Liver (tissue), 9 donors: ENCODE data around the gene LYPD5. TPM values are rescaled to one million over a fixed set of nuclear protein-coding genes. Genes with fewer than 3 reads are reported as not detected.
"Not testable (repeated sequence)": the region's sequence is repeated elsewhere in the genome, so short reads cannot be mapped to it uniquely, and the experiment has no call there.

ENCODE experiments used
- DNase-seq: peaks from one replicate; pipeline ENCODE4 v3.0.0-alpha.2; 2017; ENCODE audit warnings: low spot score
- H3K27ac ChIP-seq, 2 donors: one replicate each; pipeline ENCODE4 v1.7.0; 2013; ENCODE audit warnings: inconsistent platforms in 2 of 2, low read length in 2 of 2, control low read depth in 1 of 2, low read depth in 1 of 2, mild to moderate bottlenecking in 1 of 2
- H3K27me3 ChIP-seq, 4 donors: one replicate each; pipeline versions ENCODE4 v1.6.1 to v1.7.0; 2013; ENCODE audit warnings: low read length in 3 of 4, inconsistent platforms in 1 of 4, mild to moderate bottlenecking in 1 of 4, moderate library complexity in 1 of 4; ENCODE audit not compliant: control insufficient read depth in 4 of 4, insufficient read depth in 4 of 4
- H3K36me3 ChIP-seq, 4 donors: one replicate each; pipeline versions ENCODE4 v1.6.1 to v1.7.0; 2013; ENCODE audit warnings: low read length in 3 of 4, mild to moderate bottlenecking in 3 of 4, low read depth in 1 of 4, moderate library complexity in 1 of 4; ENCODE audit not compliant: control insufficient read depth in 4 of 4, insufficient read depth in 3 of 4
- H3K4me1 ChIP-seq, 4 donors: one replicate each; pipeline versions ENCODE4 v1.6.1 to v1.7.0; 2013; ENCODE audit warnings: low read length in 3 of 4, mild to moderate bottlenecking in 3 of 4, moderate library complexity in 1 of 4; ENCODE audit not compliant: control insufficient read depth in 4 of 4, insufficient read depth in 4 of 4
- H3K4me3 ChIP-seq, 3 donors: one replicate each; pipeline versions ENCODE4 v1.6.1 to v1.7.0; 2013; ENCODE audit warnings: low read length in 3 of 3, control low read depth in 1 of 3, low read depth in 1 of 3, mild to moderate bottlenecking in 1 of 3
- H3K9ac ChIP-seq, 2 donors: one replicate each; pipeline ENCODE4 v1.7.0; 2013; ENCODE audit warnings: low read length in 2 of 2, mild to moderate bottlenecking in 2 of 2, moderate library complexity in 2 of 2, control low read depth in 1 of 2, low read depth in 1 of 2
- H3K9me3 ChIP-seq, 4 donors: one replicate each; pipeline versions ENCODE4 v1.6.1 to v1.7.0; 2013; ENCODE audit warnings: low read length in 3 of 4; ENCODE audit not compliant: control insufficient read depth in 4 of 4
- EGR1 ChIP-seq, 2 donors: IDR thresholded peaks; 2 replicates each; pipeline ENCODE4 v1.6.1; 2016 to 2018; ENCODE audit warnings: antibody characterized with exemption in 2 of 2, low read depth in 2 of 2
- FOXA1 ChIP-seq: IDR thresholded peaks from 2 replicates; pipeline ENCODE4 v1.6.1; 2016; ENCODE audit warnings: antibody characterized with exemption
- FOXA2 ChIP-seq: IDR thresholded peaks from 2 replicates; pipeline ENCODE4 v1.6.1; 2016; ENCODE audit warnings: antibody characterized with exemption
- GABPA ChIP-seq, 2 donors: IDR thresholded peaks in 1 of 2; conservative IDR thresholded peaks in 1 of 2; 2 replicates each; pipeline ENCODE4 v1.6.1; 2016; ENCODE audit warnings: antibody characterized with exemption in 2 of 2, mild to moderate bottlenecking in 1 of 2, moderate library complexity in 1 of 2
- HNF4A ChIP-seq, 2 donors: conservative IDR thresholded peaks; 2 replicates each; pipeline ENCODE4 v1.6.1; 2016; ENCODE audit warnings: antibody characterized with exemption in 2 of 2, mild to moderate bottlenecking in 2 of 2
- HNF4G ChIP-seq: IDR thresholded peaks from 2 replicates; pipeline ENCODE4 v1.6.1; 2016; ENCODE audit warnings: antibody characterized with exemption
- JUND ChIP-seq, 2 donors: IDR thresholded peaks; 2 replicates each; pipeline ENCODE4 v1.6.1; 2016; ENCODE audit warnings: antibody characterized with exemption in 2 of 2
- NR2F2 ChIP-seq: IDR thresholded peaks from 2 replicates; pipeline ENCODE4 v1.6.1; 2016; ENCODE audit warnings: antibody characterized with exemption
- RAD21 ChIP-seq, 2 donors: IDR thresholded peaks; 2 replicates each; pipeline ENCODE4 v1.6.1; 2016; ENCODE audit warnings: antibody characterized with exemption in 2 of 2, mild to moderate bottlenecking in 2 of 2
- RXRA ChIP-seq, 2 donors: IDR thresholded peaks; 2 replicates each; pipeline ENCODE4 v1.6.1; 2017 to 2018; ENCODE audit warnings: antibody characterized with exemption in 2 of 2, mild to moderate bottlenecking in 1 of 2
- SP1 ChIP-seq: IDR thresholded peaks from 2 replicates; pipeline ENCODE4 v1.6.1; 2018; ENCODE audit warnings: antibody characterized with exemption, mild to moderate bottlenecking
- TAF1 ChIP-seq: conservative IDR thresholded peaks from 2 replicates; pipeline ENCODE4 v1.6.1; 2016; ENCODE audit warnings: antibody characterized with exemption, mild to moderate bottlenecking
- YY1 ChIP-seq: IDR thresholded peaks from 2 replicates; pipeline ENCODE4 v1.6.1; 2016; ENCODE audit warnings: antibody characterized with exemption, mild to moderate bottlenecking
- WGBS: extraction: QIAGEN DNeasy Blood & Tissue Kit; methylation state at CpG from one replicate; pipeline ENCODE4 v1.1.7; 2013; 5-methylcytosine and 5-hydroxymethylcytosine counted together
- polyA plus RNA-seq, 2 donors: library from polyadenylated mRNA; stranded (reverse) in 1 of 2; unstranded in 1 of 2; fragments of 200-250 nt in 1 of 2; fragments of >200 nt in 1 of 2; fragmentation: Nextera tagmentation in 1 of 2; extraction: Ambion mirVana in 1 of 2; gene quantifications; one replicate each; pipeline versions ENCODE4 v1.2.1 to v1.2.3, GENCODE V29; 2013 to 2015
- total RNA-seq, 2 donors: library from RNA; depleted of rRNA; stranded (reverse); fragments of >200 nt; gene quantifications; one replicate each; pipeline ENCODE4 v1.2.3, GENCODE V29; 2014
- TF ChIP-seq, protein P1 (sequence below): IDR thresholded peaks from 2 replicates; pipeline ENCODE4 v1.6.1; 2016; ENCODE audit warnings: antibody characterized with exemption
- TF ChIP-seq, protein P2 (sequence below): IDR thresholded peaks from 2 replicates; pipeline ENCODE4 v1.6.1; 2016; ENCODE audit warnings: antibody characterized with exemption, mild to moderate bottlenecking
- TF ChIP-seq, protein P3 (sequence below): IDR thresholded peaks from 2 replicates; pipeline ENCODE4 v1.6.1; 2016; ENCODE audit warnings: antibody characterized with exemption
- TF ChIP-seq, protein P4 (sequence below): IDR thresholded peaks from 2 replicates; pipeline ENCODE4 v1.6.1; 2016; ENCODE audit warnings: antibody characterized with exemption
- TF ChIP-seq, protein P5 (sequence below): fragments of 150-350 bp; IDR thresholded peaks from 2 replicates; pipeline ENCODE4 v1.5.1; 2017; ENCODE audit warnings: improper control_type of control experiment, low read depth, low read length; ENCODE audit not compliant: missing input control
- donor health status: healthy.
- donor health status: healthy.
- donor health status: healthy.
- donor health status: healthy.
- donor health status: healthy.

The LYPD5 gene
- total and polyA plus RNA-seq, 4 donors: 0.08 to 0.14 (median 0.13) TPM; not detected in 1

DNA sequence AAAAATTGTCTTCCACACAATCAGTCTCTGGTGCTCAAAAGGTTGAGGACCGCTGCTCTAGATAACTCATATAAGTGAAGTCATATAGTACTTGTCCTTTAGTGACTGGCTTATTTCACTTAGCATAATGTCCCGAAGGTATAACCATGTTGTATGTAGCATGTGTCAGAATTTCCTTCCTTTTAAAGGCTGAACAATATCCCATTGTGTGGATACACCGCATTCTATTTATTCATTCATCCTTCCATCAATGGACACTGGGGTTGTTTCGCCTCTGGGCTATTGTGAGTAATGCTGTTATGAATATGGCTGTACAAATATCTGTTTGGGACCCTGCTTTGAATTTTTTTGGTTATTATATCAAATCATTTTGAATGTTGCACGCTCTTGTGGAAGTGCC is 4.6 kb upstream of the LYPD5 start:
- TF ChIP-seq FOXA1 (no peak), HNF4G (no peak), NR2F2 (no peak), JUND (IDR thresholded peaks at IDR 0.05) (no peak), RAD21 (IDR thresholded peaks at IDR 0.05) (no peak), HNF4A (conservative IDR thresholded peaks at IDR 0.05) (no peak), EGR1 (IDR thresholded peaks at IDR 0.05; ENCODE audit: low read depth in 2 of 2) (no peak), SP1 (no peak), RXRA (IDR thresholded peaks at IDR 0.05) (no peak), GABPA (IDR thresholded peaks at IDR 0.05 in 1 of 2, conservative IDR thresholded peaks at IDR 0.05 in 1 of 2) (no peak), YY1 (no peak), TAF1 (no peak), FOXA2 (no peak)
- TF ChIP-seq, protein P1, sequence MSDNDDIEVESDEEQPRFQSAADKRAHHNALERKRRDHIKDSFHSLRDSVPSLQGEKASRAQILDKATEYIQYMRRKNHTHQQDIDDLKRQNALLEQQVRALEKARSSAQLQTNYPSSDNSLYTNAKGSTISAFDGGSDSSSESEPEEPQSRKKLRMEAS: no peak
- TF ChIP-seq, protein P2, sequence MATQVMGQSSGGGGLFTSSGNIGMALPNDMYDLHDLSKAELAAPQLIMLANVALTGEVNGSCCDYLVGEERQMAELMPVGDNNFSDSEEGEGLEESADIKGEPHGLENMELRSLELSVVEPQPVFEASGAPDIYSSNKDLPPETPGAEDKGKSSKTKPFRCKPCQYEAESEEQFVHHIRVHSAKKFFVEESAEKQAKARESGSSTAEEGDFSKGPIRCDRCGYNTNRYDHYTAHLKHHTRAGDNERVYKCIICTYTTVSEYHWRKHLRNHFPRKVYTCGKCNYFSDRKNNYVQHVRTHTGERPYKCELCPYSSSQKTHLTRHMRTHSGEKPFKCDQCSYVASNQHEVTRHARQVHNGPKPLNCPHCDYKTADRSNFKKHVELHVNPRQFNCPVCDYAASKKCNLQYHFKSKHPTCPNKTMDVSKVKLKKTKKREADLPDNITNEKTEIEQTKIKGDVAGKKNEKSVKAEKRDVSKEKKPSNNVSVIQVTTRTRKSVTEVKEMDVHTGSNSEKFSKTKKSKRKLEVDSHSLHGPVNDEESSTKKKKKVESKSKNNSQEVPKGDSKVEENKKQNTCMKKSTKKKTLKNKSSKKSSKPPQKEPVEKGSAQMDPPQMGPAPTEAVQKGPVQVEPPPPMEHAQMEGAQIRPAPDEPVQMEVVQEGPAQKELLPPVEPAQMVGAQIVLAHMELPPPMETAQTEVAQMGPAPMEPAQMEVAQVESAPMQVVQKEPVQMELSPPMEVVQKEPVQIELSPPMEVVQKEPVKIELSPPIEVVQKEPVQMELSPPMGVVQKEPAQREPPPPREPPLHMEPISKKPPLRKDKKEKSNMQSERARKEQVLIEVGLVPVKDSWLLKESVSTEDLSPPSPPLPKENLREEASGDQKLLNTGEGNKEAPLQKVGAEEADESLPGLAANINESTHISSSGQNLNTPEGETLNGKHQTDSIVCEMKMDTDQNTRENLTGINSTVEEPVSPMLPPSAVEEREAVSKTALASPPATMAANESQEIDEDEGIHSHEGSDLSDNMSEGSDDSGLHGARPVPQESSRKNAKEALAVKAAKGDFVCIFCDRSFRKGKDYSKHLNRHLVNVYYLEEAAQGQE: no peak
- TF ChIP-seq, protein P3, sequence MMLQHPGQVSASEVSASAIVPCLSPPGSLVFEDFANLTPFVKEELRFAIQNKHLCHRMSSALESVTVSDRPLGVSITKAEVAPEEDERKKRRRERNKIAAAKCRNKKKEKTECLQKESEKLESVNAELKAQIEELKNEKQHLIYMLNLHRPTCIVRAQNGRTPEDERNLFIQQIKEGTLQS: no peak
- TF ChIP-seq, protein P4, sequence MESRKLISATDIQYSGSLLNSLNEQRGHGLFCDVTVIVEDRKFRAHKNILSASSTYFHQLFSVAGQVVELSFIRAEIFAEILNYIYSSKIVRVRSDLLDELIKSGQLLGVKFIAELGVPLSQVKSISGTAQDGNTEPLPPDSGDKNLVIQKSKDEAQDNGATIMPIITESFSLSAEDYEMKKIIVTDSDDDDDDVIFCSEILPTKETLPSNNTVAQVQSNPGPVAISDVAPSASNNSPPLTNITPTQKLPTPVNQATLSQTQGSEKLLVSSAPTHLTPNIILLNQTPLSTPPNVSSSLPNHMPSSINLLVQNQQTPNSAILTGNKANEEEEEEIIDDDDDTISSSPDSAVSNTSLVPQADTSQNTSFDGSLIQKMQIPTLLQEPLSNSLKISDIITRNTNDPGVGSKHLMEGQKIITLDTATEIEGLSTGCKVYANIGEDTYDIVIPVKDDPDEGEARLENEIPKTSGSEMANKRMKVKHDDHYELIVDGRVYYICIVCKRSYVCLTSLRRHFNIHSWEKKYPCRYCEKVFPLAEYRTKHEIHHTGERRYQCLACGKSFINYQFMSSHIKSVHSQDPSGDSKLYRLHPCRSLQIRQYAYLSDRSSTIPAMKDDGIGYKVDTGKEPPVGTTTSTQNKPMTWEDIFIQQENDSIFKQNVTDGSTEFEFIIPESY: no peak
- TF ChIP-seq, protein P5, sequence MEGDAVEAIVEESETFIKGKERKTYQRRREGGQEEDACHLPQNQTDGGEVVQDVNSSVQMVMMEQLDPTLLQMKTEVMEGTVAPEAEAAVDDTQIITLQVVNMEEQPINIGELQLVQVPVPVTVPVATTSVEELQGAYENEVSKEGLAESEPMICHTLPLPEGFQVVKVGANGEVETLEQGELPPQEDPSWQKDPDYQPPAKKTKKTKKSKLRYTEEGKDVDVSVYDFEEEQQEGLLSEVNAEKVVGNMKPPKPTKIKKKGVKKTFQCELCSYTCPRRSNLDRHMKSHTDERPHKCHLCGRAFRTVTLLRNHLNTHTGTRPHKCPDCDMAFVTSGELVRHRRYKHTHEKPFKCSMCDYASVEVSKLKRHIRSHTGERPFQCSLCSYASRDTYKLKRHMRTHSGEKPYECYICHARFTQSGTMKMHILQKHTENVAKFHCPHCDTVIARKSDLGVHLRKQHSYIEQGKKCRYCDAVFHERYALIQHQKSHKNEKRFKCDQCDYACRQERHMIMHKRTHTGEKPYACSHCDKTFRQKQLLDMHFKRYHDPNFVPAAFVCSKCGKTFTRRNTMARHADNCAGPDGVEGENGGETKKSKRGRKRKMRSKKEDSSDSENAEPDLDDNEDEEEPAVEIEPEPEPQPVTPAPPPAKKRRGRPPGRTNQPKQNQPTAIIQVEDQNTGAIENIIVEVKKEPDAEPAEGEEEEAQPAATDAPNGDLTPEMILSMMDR: no peak
- Histone ChIP-seq H3K4me1 (no peaks in the 10 kb centered on the region), H3K4me3 (no peak overlapping the region), H3K27ac (no peak overlapping the region), H3K27me3 (no peaks in the 10 kb centered on the region), H3K36me3 (no peaks in the 10 kb centered on the region), H3K9me3 (peaks cover 0 to 8% (median 2%) of the 10 kb centered on the region in 4 donors), H3K9ac (no peak overlapping the region)
- DNase-seq: no peak
- WGBS: 74% methylated on average over 5 of the region's 5 CpGs

DNA sequence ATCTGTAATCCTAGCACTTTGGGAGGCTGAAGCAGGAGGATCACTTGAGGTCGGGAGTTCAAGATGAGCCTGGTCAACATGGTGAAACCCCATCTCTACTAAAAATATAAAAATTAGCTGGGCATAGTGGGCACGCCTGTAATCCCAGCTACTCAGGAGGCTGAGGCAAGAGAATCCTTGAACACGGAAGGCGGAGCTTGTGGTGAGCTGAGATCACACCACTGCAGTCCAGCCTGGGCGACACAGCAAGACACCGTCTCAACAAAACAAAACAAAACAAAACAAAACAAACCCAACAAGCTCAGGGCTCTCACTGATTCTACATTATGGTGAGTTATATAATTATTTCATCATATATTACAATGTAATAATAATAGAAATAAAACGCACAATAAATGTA is 4.2 kb upstream of the LYPD5 start:
- H3K4me1 ChIP-seq, H3K4me3 ChIP-seq, H3K9ac ChIP-seq, H3K9me3 ChIP-seq, H3K27ac ChIP-seq, H3K36me3 ChIP-seq, H3K27me3 ChIP-seq, DNase-seq: not testable (repeated sequence)
- 87% methylated on average over 7 of the region's 7 CpGs for WGBS
